ENCODE results near the gene NXPH3.

NXPH3 gene

DNA sequence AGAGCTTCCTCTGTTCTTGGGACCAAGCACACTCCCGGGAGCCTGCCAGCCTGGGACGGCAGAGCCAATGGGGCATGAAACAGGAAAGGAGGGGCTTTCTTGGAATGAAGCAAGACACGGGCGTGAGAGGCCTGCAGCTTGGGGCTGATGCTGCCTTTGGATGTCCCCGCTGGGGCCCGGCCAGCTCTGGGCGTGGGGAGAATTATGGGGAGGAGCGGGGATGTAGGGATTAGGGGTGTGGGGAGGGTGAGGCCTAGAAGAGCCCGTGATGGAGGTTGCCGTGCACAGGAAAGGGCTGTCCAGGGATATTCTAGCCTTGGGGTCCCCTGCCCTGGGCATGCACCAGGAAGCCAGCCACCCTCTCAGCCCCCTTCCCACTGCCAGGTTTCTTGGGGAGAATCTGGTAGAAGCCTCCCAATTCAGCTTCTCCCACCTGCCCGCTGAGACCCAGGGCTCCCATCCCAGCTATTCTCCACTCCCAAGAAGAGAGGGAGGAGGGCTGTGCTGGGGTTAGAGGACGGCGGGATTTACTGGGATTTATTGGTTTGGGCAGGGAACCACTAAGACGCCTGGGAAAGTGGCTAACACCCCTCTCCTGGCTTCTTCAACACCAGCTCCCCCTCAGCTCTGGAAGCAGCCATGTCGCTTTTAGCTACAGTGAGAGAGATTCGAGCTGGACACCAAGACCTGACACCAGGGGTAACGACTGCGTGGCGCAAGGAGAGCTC, 20.0 kb upstream of the NXPH3 start:
- in situ Hi-C loops (cut with HindIII; ENCODE audit: low sequenced_read_pairs), result no loop called here
- DNase-seq (ENCODE audit: low read depth), result no peak
- TF ChIP-seq, protein P1, sequence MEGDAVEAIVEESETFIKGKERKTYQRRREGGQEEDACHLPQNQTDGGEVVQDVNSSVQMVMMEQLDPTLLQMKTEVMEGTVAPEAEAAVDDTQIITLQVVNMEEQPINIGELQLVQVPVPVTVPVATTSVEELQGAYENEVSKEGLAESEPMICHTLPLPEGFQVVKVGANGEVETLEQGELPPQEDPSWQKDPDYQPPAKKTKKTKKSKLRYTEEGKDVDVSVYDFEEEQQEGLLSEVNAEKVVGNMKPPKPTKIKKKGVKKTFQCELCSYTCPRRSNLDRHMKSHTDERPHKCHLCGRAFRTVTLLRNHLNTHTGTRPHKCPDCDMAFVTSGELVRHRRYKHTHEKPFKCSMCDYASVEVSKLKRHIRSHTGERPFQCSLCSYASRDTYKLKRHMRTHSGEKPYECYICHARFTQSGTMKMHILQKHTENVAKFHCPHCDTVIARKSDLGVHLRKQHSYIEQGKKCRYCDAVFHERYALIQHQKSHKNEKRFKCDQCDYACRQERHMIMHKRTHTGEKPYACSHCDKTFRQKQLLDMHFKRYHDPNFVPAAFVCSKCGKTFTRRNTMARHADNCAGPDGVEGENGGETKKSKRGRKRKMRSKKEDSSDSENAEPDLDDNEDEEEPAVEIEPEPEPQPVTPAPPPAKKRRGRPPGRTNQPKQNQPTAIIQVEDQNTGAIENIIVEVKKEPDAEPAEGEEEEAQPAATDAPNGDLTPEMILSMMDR (IDR thresholded peaks at IDR 0.05; ENCODE audit: low read depth, low read length, missing control alignments), result no peak
- H3K4me3 ChIP-seq (ENCODE audit: low read depth, low read length), result no peak overlapping the region

DNA sequence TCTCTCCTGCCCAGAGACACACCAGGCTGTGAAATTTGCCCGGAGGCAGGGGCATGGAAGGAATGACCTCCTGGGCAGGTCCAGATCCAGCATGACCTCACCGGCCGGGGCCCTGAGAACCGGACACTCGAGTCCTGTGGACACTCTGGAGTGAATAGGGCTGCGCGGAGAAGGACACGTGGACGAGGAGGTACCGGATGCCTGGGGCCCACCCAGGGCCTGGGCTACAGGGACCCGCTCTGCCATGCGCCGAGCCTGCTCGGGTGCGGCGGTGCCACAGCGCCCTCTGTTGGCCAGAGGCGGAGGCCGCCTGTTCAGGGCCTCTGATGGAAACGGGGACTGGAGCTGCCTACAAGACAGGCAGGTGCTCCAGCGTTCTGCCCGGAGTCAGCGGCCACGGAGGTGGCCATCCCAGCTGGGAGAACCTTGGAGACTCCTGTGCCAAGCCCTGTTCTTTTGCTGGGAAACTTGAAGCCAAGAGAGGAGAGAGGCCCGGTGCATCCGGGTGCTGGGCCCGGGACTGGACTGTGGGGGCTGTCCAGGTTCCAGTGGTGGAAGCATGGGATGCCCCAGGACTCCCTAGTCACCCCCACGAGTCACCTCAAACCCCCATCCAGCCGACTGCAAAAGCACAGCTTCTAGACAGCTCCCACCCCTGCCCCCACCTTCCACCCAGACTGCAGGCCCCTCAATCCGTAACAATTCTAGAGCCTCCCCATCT, 19.3 kb upstream of the NXPH3 start:
- peak; percentile 31 for DNase-seq (ENCODE audit: low read depth)
- TF ChIP-seq, protein P1 (IDR thresholded peaks at IDR 0.05; ENCODE audit: low read depth, low read length, missing control alignments), result peak; percentile 95
- no peak overlapping the region for H3K4me3 ChIP-seq (ENCODE audit: low read depth, low read length)
- in situ Hi-C loops (cut with HindIII; ENCODE audit: low sequenced_read_pairs), result no loop called here

DNA sequence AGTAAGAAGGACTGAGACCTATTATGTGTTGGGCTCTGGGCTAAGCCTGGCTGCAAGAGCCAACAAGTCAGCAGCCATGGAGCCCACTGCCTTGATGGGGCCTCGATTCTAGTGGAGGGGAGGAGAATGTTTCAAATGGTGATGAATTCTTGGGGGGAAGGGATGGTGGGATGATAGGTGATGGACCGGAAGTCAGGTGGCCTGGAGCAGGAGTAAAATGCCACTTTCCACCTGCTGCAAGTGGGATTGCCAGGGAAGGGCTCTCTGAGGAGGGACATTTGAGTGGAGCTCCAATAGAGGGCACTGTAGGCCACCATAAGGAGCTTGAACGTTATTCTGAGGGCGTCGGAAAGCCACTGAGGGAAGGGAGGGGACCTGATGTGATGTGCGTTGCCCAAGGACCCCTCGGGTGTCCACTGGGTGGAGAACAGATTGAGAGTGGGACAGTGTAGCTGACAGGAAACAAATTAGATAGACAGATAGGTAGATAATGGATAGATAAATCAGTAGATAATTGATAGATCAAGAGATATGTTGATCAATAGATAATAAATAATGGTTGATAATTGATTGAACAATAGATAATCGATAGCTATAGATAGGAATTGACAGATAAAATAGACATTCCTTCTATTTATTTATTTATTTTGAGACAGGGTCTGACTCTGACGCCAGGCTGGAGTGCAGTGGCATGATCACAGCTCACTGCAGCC, 18.2 kb upstream of the NXPH3 start:
- in situ Hi-C loops (cut with HindIII; ENCODE audit: low sequenced_read_pairs), result no loop called here

DNA sequence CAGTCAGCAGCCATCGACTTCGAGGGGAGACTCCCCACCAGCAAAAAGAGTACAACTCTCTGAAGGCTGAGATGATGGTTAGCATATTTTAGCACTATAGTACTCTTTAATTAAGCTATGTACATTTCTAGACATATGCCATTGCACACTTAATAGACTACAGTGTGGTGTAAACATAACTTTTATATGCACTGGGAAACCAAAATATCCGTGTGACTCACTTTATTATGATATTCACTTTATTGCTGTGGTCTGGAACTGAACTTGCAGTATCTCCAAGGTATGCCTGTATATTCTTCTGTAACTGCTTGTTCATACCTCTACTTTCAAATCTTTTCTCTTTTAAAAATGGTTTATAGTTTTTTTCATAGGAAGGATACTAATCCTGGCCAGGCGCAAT, 11.0 kb upstream of the NXPH3 start:
- in situ Hi-C loops (cut with HindIII; ENCODE audit: low sequenced_read_pairs), result no loop called here
- no peak overlapping the region for H3K4me3 ChIP-seq (ENCODE audit: low read depth, low read length)
- DNase-seq (ENCODE audit: low read depth), result no peak

More for the DNA sequence above, 18.2 kb upstream of the NXPH3 start:
- peak; percentile 23 for DNase-seq (ENCODE audit: low read depth)
- TF ChIP-seq, protein P1 (IDR thresholded peaks at IDR 0.05; ENCODE audit: low read depth, low read length, missing control alignments), result peak; percentile 76
- no peak overlapping the region for H3K4me3 ChIP-seq (ENCODE audit: low read depth, low read length)

DNA sequence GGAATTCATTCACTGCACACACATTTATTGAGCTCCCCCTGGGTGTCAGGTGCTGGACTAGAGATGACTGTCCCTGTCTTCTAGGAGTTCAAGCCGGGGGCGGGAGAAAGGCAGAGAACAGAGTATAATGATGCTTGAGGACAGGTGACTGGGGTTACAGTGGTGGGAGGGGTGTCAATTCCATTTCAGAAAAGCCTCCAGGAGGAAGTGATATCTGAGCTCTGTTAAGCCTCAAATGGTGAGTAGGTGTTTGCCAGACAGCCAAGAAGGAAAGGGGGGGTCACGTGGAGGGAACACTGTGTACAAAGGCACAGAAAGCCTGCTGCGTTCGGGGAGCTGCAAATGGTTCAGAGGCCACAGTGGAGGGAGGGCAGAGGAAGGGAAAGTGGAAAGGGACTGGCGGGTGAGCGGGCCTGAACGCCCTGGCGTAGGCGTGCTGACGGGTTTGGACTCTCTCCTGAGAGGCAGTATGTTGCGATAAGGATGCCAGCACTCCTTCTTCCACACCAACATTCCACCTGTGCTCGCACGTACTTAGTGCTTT, 9.7 kb upstream of the NXPH3 start:
- no peak for DNase-seq (ENCODE audit: low read depth)
- no peak overlapping the region for H3K4me3 ChIP-seq (ENCODE audit: low read depth, low read length)
- in situ Hi-C loops (cut with HindIII; ENCODE audit: low sequenced_read_pairs), result no loop called here
- TF ChIP-seq, protein P1 (IDR thresholded peaks at IDR 0.05; ENCODE audit: low read depth, low read length, missing control alignments), result no peak

More for the DNA sequence above, 11.0 kb upstream of the NXPH3 start:
- TF ChIP-seq, protein P1 (IDR thresholded peaks at IDR 0.05; ENCODE audit: low read depth, low read length, missing control alignments), result no peak

DNA sequence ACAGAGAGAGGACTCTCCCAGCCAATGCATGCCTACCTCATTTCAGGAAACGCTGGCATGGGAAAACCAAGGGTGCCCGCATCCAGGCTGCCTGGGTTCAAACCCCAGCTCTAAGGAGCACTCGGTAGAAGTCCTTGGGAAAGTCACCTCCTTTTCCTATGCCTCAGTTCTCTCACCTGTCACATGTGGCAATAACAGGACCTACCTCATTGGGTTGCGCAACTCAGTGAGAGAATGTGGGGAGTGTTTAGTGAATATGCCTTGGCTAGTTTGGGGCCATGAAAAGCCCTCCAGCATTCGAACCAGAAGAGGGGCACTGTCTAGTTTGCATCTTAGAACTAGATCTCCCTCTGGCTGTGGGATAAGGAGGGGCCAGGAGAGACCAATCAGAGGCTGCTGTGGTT, 9.0 kb upstream of the NXPH3 start:
- H3K4me3 ChIP-seq (ENCODE audit: low read depth, low read length), result no peak overlapping the region
- in situ Hi-C loops (cut with HindIII; ENCODE audit: low sequenced_read_pairs), result no loop called here
- no peak for DNase-seq (ENCODE audit: low read depth)
- TF ChIP-seq, protein P1 (IDR thresholded peaks at IDR 0.05; ENCODE audit: low read depth, low read length, missing control alignments), result no peak

All from astrocyte of the cerebellum (primary cell).